Activated CD4-positive, alpha-beta T cell treated with anti-CD3 and anti-CD28 coated beads, Interleukin-2, Interleukin-6, amounts not matched to agents 100 ng/mL and 50 ng/mL, durations not matched to agents 16 hours and 8 hours (primary cell): ENCODE measurements around the gene GLCCI1.

Source experiments
- DNase-seq: peaks from one replicate; pipeline ENCODE4 v3.0.0-alpha.2; 2020

The GLCCI1 gene

GRCh38 chr7:8136051-8136730 lies 167.6 kb downstream of the GLCCI1 start:
- no peak for DNase-seq
